GM19452 (cell line): Measurements from ENCODE around the gene BABAM2.
"Not testable (repeated sequence)": the region's sequence is repeated elsewhere in the genome, so short reads cannot be mapped to it uniquely, and the experiment has no call there.

ENCODE experiments used
- ATAC-seq: cut with Tn5 transposase; IDR thresholded peaks from one replicate; pipeline ENCODE4 v1.9.1; 2021; ENCODE audit not compliant: unreplicated experiment

The BABAM2 gene

DNA sequence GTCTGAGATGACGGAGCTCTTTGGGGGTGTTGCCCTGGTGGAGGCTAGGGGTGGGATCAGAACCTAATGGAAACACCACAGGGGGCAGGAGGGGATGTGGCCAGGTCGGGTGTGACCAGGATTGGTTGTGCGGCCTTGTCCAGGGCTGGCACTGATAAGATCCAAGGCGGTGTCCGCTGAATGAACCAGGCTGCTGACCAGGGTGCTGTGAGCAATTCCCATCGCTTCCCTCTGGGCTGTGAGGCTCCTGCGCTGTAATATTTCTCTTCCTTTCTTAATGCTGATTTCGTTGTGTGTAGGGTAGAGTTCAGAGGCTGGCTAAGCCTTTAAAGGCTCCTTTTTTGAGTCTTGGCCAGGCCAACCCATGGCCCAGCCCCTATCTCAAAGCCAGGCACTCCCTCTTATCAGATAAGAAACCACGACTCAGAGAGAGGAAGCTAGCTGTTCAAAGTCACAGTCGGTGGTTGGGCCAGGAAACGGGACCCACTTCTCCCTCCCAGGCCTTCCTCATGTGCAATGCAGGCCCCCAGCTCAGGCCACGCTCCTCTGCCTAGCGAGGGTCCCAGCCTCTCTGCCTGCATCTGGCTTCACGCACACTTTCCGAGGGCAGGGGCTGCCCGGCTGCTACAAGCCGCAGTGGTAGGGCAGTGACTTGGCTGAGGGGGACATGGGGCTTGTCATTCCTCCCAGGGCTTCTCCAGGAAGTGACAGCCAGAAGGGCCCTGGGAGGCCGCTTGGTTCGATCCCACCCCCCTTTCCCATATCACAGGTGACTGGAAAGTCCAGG, 476.2 kb downstream of the BABAM2 start:
- ATAC-seq, result no peak

- ATAC-seq, result no peak
Observed at GRCh38 chr2:28367667-28368356, 477.3 kb downstream of the BABAM2 start.

- no peak for ATAC-seq
Observed at GRCh38 chr2:28368357-28368798, 477.8 kb downstream of the BABAM2 start.

- ATAC-seq, result no peak
Observed at GRCh38 chr2:28369358-28369757, 478.8 kb downstream of the BABAM2 start.

GRCh38 chr2:28370354-28370753, 479.8 kb downstream of the BABAM2 start:
- no peak for ATAC-seq

DNA sequence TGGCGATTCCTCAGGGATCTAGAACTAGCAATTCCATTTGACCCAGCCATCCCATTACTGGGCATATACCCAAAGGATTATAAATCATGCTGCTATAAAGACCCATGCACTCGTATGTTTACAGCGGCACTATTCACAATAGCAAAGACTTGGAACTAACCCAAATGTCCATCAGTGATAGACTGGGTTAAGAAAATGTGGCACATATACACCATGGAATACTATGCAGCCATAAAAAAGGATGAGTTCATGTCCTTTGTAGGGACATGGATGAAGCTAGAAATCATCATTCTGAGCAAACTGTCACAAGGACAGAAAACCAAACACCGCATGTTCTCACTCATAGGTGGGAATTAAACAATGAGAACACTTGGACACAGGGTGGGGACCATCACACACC, 481.2 kb downstream of the BABAM2 start:
- ATAC-seq, result not testable (repeated sequence)

GRCh38 chr2:28373854-28374253, 483.3 kb downstream of the BABAM2 start:
- ATAC-seq, result no peak

- no peak for ATAC-seq
Observed at GRCh38 chr2:28374331-28374730, 483.8 kb downstream of the BABAM2 start.

DNA sequence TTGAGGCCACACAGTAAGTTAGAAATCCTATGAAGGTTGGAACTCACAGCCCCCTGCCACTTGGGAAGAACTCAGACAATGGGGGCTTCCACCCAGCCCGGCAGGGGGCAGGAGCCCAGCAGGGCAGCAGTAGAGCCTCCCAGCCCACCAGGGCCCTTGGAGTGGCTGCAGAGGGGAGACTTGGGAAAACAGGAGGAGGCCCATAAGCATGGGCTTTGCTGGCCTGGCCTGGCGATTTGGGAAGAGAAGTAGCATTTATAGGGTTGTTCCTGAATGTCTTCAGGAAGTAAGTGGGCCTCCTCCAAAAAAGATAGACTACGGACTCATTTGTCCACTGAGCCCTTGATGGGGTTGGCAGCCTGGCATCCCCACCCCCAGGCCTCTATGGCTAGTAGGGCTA, 484.7 kb downstream of the BABAM2 start:
- ATAC-seq, result no peak

- no peak for ATAC-seq
Observed at GRCh38 chr2:28375742-28376631, 485.5 kb downstream of the BABAM2 start.

DNA sequence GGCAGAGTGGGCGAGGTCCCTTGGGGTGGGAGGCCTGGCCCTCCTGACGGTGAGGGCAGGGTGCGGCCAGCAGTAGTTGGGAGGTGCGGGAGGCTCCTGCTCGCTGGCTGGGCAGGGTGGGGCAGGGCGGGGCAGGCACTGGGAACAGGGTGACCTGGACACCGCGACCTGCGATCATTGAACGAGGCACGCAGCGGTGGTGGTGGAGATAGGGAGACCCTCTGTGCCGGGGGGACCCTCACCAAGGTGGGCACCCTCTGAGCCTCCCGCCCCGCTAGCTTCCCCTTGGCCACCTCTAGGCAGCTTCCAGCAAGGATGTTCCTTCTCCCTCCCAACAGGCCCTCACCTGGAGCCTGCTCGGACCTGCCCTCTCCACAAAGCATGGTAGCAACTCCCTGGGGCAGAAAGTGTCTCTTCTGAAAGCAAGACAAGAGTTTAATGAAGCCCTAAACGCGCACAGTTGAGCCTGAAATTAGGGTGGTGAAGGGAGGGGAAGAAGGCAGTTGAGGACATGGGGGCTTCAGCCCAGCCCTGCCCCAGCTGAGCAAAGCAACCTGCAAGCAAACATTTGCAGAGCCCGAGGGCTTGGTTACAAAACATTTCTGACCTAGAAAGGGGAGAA, 486.8 kb downstream of the BABAM2 start:
- no peak for ATAC-seq

DNA sequence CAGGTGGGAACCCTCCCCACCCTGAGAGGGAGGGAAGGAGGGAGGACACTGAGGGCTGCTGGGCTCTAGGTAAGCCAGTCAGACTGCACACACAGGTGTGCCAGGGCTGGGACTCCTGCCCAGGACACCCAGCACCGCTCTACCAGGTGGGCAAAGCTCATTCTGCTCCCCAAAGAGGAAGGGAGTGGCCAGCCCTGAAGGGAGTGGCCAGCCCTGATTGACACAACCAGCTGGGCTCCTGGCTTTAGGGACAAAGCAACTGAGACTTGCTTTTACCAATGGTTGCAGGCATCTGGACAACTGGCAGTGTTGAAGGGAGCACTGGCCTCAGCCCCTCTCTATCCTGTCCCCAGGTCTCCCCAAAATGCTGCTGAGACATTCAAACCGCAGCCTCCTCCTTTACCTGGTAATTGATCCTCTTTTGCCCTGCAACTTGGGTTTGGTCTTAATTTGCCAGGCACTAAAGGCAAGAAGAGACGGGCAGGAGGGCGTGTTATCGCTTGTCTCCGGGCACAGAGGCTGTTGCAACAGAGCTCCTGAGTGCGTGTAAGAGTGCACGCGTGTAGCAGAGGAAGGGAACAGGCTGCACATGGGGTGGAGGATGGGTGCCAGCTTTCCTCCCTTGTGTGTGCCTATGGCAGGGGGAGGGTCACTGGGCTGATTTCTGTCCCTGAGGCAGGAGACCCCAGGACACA, 487.6 kb downstream of the BABAM2 start:
- ATAC-seq, result no peak

- ATAC-seq, result no peak
Observed at GRCh38 chr2:28378679-28379584, 488.4 kb downstream of the BABAM2 start.

- ATAC-seq, result no peak
Observed at GRCh38 chr2:28380219-28380618, 489.7 kb downstream of the BABAM2 start.

- ATAC-seq, result no peak
Observed at GRCh38 chr2:28381225-28382180, 491.0 kb downstream of the BABAM2 start.

DNA sequence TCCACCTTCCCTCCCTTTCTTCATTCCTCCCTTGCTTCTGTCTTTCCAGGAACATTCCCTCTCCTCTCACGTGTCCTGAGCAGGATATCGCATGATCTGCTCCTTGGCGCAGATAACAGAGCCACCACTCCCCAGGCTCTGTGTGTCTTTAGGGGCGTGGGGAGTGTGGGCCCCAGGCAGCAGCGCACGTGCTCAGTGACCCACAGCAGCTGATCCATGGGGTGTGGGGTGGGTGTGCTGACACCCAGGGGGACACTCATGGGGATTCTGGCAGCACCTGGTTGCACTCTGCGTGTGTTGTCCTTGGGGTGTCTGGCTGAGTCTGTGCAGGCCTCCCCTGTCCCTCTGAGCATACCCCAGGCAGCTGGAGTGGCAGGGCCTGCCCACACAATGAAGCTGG, 492.2 kb downstream of the BABAM2 start:
- ATAC-seq, result no peak

DNA sequence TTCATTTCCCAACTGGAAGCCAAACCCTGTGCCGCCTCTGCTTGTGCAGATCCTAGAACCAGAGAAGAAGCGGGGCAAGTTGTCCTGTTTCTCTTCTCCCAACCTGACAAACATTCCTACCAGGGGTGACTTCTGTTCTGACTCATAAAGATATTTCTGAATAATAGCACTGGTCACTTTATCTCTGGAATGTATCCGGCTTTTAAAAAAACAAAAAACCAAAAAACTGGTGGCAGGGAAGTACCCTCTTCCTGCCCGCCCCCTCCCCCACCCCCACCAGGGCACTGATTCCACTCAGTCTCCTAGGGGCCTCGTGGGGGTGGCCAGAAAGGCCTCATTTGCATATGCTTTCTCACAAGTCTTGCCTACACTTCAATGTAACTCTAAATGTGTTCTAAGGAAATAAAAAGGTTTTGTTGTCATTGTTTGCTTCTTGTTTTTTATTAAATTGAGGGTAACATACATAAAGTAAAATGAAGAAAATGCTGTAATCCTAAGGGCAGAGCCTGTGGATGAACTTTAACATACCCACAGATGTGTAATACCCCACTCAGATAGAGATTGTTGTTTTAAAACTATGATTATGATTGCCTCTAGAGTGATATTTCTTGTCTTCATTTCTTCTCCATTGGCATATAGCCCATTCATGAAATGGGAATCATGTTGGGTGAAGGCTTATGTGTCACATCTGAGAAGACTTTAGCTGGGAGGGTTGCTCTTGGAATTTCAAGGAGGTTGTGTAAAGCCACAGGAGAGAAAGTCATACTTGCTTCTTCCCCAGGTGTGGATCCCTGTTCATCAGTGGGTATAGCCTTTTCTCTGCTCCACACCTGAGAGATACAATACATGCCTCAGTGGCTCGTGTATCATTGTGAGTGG, 496.8 kb downstream of the BABAM2 start:
- no peak for ATAC-seq
